Suprapubic skin (tissue), 3 donors: ENCODE data around the gene BAIAP2L2.

Experiments
- POLR2A ChIP-seq, 2 donors: fragments of 450-650 bp; IDR thresholded peaks; one replicate each; pipeline ENCODE4 v1.6.1; 2017; ENCODE audit warnings: antibody characterized with exemption in 2 of 2, mild to moderate bottlenecking in 2 of 2, moderate library complexity in 2 of 2
- TF ChIP-seq, protein P1 (sequence below), 2 donors: fragments of 200-600 bp in 1 of 2; fragments of 450-650 bp in 1 of 2; sonication (generic) in 1 of 2; IDR thresholded peaks; one replicate each; pipeline ENCODE4 v1.5.1; 2016 to 2019; ENCODE audit warnings: antibody characterized with exemption in 2 of 2, mild to moderate bottlenecking in 1 of 2, moderate library complexity in 1 of 2

DNA sequence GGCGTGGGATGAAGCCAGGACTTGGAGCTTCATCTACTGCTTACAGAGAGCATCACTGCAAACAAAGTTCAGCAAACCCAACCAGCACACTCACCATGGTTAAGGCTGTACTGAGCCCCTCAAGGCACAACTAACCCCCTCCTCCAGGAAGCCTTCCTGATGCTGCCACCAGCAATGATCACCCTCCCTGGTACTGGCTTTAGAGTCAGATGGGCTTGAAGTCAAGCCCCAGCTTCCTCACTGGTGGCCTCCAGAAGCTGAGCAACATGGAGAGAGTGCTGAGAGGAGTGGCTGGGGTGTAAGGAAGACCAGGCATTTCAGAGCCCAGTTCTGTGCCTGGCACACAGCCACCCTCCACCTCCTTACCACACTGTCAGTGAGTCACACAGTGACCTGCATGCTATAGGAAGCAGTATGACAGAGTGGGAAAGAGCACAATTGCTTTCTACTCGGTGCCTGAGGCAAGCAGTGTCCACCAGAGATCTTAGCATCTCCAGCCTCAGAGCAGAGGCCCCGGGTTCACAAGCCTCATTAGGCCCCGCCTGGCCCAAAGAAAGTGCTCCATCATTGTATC lies 24.7 kb upstream of the BAIAP2L2 start:
- TF ChIP-seq, protein P1, sequence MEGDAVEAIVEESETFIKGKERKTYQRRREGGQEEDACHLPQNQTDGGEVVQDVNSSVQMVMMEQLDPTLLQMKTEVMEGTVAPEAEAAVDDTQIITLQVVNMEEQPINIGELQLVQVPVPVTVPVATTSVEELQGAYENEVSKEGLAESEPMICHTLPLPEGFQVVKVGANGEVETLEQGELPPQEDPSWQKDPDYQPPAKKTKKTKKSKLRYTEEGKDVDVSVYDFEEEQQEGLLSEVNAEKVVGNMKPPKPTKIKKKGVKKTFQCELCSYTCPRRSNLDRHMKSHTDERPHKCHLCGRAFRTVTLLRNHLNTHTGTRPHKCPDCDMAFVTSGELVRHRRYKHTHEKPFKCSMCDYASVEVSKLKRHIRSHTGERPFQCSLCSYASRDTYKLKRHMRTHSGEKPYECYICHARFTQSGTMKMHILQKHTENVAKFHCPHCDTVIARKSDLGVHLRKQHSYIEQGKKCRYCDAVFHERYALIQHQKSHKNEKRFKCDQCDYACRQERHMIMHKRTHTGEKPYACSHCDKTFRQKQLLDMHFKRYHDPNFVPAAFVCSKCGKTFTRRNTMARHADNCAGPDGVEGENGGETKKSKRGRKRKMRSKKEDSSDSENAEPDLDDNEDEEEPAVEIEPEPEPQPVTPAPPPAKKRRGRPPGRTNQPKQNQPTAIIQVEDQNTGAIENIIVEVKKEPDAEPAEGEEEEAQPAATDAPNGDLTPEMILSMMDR (IDR thresholded peaks at IDR 0.05) = no peak
- TF ChIP-seq POLR2A (IDR thresholded peaks at IDR 0.05) = no peak
